ENCODE results near the gene KICS2.
"Not testable (repeated sequence)": the region's sequence is repeated elsewhere in the genome, so short reads cannot be mapped to it uniquely, and the experiment has no call there.

Gene KICS2

DNA sequence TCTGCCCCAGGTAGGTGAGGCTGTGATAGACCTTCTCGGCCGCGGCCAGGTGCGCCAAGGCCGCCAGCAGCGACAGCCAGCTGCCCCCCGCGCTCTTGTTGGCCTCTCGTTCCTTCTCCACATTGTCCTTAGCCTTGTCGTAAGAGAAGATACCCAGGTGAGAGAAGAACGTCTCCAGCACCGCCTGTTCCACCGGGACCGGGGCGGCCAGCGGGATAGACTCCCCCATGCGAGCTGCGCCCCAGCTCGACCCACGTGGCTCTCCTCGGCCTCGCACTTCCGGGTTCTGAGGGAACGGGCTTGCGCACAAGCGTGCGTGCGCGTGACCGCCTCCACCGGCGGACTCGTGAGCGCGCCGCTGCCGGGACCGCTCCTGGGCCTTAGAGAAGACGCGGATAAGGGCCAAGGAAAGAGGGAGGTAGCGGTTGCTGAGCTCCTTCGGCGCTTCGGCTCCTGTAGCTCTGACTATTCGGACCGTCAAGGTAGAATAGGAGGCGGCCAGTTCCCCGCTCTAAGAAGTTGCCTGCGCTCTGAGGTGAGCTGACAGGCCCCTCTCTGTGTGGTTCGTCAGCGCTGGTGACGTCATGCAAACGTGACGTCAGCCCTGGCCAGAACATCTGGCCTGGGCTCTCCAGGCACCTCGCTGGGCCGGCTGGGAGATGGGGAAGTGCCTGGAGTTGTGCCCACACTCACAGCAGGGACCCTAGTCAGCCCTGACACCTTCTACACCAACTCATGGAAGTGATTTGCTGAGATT is at the start of gene KICS2:
Gene KICS2, minus strand, starts transcription at position 288 of the 757 bp plus-strand sequence. Its CDS starts 59 bp downstream, at position 229.
- peak; percentile 78 to 87 (median 84) for DNase-seq (ENCODE audit: low read depth in 3 of 3)

DNA sequence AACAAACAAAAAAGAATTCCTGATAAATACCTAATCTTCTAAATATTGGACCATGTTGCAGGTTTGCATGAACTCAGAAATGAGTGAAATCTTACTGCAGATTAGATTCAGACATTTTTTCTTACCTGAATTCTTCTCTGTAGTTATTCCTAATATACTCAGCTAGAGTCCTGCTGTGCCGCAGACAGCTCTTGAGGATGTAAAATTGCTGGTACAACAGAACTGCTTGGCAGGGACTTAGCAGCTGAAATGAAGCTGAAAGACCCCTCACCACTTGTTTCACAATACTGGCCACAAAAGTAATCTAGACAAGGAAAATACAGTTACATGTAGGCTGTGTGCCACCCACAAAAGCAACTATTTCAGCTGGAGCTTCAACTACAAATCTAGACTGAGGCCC is 48.3 kb upstream of the KICS2 start:
- no peak for DNase-seq (ENCODE audit: low read depth in 3 of 3)

DNA sequence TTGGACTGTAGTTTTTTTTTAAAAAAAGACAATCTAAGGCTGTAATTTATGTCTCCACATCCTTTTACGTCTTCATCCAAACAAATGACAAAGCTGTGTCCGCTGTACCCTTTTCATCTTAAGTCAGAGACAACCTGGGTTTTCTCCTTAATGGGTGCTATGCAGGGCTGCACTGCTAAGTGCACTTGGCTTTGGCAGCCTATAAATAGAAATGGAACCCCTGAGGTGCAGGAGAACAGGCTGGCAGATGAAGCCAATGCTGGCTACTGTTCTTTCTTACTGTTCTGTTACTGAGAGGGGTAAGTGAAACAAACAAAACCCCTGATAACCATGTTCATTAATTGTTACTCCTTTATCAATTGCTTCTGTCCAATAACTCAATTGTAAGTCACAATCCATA is 47.1 kb upstream of the KICS2 start:
- DNase-seq (ENCODE audit: low read depth in 3 of 3): no peak

DNA sequence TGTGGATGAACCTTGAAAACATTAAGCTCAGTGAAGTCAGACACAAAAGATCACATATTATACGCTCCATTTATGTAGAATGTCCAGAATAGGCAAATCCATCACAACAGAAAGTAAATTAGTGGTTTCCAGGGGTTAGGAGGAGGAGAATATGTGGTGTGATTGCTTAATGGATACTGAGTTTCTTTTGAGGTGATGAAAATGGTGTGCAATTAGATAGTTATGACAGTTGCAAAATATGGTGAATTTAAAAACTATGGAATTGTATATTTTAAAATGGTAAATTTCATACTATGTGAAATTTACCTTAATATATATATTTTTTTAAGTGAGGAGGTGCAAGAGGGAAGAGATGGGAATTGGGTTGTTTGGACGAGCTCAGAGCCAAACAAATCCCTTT is 46.3 kb upstream of the KICS2 start:
- DNase-seq (ENCODE audit: low read depth in 3 of 3): no peak

DNA sequence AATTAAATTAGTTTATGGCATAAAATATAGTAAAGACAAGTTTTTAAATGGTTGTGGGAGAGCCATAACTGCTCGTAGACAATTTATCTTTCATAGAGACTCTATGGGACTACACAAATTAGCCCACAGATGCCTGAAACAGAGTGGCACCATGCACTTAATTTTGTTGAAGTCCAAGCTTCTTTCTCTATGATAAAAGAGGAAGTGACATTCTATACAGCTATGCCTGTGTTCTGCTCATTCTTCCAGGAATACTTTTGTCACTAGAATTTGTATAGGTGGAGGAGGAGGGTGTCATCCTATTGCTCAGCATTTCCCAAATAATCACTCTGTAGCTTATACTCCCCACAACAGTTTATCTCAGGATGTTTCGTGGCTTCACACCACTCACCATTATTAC is 43.7 kb upstream of the KICS2 start:
- DNase-seq (ENCODE audit: low read depth in 3 of 3): no peak

DNA sequence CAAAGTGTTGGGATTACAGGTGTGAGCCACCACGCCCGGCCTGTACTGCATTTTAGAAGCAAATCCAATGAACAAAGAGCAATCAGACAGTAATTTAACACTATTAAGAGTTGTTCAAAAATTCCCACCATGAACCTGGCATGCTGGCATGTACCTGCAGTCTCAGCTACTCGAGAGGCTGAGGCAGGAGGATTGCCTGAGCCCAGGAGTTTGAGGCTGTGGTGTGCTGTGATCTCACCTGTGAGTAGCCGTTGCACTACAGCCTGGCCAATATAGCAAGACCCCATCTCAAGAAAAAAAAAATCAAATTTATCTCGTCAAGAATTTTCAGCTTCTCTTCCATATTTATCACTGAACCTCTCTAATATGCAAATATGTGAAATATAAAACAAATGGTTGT is 39.7 kb upstream of the KICS2 start:
- no peak for DNase-seq (ENCODE audit: low read depth in 3 of 3)

DNA sequence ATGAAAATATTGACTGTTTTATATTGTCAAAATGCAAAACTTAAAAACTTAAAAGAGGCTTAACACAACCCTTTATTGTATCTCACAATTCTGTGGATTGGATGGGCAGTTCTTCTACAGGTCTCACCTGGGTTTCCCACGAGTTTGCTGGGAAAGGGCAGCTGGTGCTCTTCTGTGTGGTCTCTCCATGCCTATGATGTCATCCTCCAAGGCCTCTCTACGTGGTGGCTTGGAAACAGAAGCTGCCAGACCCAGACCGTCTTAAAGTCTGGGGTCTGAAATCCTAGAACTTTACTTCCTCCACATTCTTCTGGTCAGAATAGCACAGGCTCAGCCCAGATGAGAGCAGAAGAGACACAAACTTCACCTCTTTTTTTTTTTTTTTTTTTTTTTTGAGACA is 36.5 kb upstream of the KICS2 start:
- DNase-seq (ENCODE audit: low read depth in 3 of 3): no peak

DNA sequence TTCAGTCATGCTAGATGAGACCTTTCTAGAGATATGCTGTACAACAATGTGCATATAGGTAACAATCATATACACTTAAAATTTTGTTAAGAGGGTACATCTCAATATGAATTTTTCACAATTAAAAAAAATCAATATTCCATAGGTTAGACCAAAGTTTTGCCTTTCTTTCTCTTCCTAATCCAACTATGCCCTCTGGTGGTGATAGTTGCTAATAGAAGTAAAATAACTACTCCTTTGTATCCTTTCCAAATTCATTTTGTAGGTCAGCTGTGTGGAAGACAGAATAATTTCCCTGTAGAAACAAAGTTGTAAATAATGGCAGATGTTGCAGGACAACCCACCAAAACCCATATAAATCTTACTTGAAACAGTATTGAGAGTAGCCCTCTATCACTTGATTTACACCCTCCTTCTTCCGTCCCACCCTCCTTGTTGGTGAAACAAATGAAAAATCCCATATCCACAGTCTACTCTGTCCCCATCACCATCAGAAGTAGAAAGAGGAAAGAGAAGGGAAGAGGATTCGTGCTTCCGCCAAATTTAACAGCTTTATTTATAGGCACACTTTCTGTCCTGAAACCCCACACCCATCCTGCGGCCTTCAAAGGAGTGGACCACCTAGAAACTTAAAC is 34.2 kb upstream of the KICS2 start:
- DNase-seq (ENCODE audit: low read depth in 3 of 3): no peak

DNA sequence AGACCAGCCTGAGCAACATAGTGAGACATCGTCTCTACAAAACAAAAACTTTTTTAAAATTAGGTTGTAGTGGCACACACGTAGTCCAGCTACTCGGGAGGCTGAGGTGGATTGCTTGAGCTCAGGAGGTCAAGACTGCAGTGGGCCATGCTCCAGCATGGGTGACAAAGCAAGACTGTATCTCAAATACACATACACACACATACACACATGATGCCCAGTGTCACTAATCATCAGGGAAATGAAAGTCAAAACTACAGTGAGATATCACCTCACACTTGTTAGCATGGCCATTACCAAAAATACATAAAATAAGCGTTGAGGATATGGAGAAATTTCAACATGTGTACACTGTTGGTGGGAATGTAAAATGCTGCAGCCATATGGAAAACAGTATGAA is 33.2 kb upstream of the KICS2 start:
- no peak for DNase-seq (ENCODE audit: low read depth in 3 of 3)

DNA sequence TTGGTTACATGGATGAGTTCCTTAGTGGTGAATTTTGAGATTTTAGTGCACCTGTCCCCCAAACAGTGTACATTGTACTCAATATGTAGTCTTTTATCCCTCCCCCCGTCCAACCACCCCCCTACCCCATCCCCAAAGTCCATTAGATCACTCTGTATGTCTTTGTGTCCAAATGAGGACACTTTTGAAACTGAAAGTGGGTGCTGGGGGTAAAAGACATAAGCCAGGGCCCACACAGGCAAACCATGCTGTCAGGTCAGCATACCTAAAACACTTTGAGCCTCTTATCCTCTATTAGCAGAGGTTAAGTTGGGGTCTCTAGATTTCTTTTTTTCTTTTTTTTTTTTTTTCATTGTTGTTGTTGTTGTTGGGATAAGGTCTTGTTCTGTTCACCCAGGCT is 31.3 kb upstream of the KICS2 start:
- DNase-seq (ENCODE audit: low read depth in 3 of 3): no peak

DNA sequence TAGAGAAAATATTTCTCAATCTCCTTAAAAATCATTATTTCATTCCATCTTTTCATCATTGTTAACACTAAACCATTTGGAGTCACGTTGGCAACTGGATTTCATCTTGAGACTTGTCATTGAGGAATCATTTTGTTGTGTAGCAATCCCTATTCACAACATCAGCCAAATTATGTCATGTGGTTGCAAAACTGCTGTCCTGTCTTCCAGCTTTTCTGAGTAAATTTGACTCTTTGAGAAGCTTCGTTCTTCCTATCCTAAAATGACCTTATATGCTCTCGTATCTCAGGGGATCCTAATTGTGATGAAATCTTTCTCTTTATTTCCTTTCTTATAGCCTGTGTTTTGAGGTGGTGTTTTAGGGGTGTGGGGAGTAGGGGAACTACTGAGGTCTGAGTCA is 30.6 kb upstream of the KICS2 start:
- DNase-seq (ENCODE audit: low read depth in 3 of 3): no peak

DNA sequence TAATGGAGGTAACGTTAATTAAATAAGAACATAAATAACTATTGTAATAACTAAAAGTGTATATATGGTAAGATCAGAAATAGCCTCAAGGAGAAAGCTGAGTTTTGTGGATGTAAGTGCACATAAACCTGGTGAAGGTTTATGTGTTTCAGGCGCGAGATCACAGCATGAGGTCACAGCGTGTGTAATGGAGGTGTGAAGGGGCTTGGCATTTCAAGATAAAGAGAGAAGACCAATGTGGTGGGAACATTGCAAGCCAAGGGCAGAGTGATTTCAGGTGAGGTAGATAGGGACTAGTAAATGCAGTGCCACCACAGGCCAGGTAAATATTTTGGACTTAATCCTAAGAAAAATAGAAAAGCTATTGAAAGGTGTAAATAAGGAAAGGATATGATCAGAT is 21.7 kb upstream of the KICS2 start:
- no peak for DNase-seq (ENCODE audit: low read depth in 3 of 3)

DNA sequence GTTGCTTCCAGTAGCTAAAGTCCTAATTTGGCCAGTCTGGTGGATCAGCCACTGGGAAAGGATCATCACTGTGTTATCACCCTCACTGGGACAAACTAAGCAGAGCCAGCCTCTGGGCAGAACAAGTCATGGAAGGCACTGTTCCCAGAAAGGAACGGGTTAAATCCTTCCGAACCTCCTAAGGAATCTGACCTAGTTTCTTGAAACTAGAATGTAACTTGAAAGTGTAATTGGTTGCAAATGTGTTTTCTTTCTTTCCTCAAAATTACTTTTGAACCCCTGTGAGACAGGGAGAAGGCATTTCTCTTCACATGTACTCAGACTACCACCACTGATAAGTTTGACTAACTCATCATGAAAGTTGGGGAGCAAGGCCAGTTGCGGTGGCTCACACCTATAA is 18.7 kb upstream of the KICS2 start:
- no peak for DNase-seq (ENCODE audit: low read depth in 3 of 3)

DNA sequence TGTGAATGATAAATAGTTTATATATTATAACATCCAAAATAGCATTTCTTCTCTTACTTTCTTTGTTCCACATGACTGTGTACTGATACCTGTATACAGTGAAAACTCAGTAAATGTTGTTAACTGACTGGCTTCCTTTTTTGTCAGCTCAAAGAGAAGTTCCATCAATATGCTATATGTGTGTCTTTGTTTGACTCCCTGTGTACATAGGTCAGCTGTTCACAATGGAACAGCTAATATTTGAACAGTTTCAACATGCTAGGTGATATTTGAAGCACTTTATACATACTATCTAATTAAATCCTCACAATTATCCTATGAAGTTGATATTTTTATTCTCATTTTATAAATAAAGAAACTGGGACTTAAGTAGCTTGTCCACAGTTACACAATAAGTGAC is 15.3 kb upstream of the KICS2 start:
- no peak for DNase-seq (ENCODE audit: low read depth in 3 of 3)

DNA sequence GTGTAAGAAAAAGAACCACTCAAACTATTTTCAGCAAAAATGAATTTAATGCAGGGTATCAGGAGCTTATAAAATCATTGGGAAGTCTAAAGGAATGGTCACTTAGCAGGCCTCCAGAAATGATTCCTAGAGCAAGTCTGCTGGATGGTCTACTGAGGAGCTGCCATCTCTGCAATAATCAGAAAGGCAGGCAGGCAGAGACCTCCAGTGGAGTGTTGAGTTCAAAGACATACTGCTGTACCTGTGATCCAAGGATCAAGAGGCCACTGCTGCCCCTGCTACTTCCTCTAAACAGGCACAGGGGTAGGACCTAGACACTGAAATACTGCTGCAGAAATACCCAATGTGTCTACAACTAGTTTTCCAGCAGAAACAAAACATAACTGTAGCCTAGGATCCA is 14.5 kb upstream of the KICS2 start:
- no peak for DNase-seq (ENCODE audit: low read depth in 3 of 3)

DNA sequence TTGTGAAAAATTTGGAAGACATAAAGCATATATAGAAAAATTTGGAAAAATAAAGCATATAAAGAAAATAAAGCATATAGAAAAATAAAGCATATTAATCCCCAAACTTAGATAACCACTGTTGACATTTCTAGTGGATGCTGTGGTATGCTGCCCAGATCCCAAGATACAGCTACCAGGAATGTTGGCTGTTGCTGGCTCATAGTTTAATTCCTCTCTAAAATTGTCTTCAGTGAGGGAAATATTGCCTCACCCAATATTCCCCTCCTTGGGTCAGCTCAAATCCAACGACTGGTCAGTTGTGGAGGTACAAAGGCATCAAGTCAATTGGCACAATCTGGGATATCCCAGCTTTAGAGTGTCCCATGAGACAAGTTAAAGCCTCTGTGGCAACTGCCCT is 10.1 kb upstream of the KICS2 start:
- no peak for DNase-seq (ENCODE audit: low read depth in 3 of 3)

DNA sequence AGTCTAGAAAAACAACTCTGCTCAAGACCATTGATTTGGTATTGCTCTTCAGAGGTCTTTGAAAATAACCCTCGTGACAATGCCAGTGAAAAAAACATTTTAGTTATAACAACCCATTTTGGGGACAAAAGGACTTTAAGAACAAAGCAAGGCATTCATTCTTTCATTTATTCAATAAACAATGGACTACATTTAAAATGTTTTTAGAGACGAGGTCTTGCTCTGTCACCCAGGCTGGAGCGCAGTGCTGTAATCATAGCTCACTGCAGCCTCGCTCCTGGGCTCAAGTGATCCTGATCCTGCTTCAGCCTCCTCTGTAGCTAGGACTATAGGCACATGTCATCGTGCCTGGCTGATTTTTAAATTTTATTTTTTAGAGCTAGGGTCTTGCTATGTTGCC is 7.7 kb upstream of the KICS2 start:
- no peak for DNase-seq (ENCODE audit: low read depth in 3 of 3)

DNA sequence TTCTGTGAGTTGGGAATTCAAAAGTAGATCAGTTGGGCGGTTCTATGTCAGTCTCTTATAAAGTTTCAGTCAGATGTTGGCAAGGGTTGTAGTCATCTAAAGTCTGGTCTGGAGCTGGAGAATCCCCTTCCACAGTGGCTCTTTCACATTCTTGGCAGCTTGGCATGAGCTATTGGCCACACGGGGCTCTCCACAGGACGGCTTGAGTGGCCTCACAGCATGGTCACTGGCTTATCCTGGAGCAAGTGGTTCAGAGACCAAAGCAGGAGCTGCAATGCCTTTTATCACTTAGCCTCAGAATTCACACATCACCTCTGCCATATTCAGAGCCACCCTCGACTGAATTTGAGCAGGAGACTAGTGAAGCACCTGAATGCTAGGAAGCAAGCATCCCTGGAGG is 7.1 kb upstream of the KICS2 start:
- no peak for DNase-seq (ENCODE audit: low read depth in 3 of 3)

DNA sequence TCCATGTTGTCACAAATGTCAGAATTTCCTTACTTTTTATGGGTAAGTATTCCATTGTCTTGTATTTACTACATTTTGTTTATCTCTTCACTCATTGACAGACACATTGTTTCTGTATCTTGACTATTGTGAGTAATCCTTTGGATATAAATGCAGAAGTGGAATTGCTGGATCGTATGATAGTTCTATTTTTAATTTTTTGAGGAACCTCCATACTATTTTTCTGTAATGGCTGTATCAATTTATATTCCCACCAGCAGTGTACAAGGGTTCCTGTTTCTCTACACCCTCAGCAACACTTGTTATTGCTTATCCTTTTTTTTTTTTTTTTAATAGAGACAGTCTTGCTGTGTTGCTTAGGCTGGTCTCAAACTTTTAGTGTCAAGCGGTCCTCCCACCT is 3.5 kb upstream of the KICS2 start:
- no peak for DNase-seq (ENCODE audit: low read depth in 3 of 3)

DNA sequence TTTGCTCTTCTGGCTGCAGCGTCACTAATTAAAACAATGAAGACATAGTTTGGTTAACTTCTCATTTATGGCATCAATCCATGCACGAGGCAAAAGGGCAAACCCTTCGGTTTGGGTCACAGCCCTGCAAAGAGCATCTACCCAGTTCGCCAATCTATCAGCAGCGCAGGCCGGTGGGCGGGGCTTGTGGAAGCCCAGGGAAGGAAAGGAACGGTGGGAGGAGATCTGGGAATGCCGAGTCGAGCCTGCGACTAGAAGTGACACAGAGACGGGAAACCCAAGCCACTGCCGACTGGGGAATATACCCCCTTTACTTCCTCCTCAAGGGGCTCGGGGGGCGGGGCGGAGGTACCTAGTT is 466 bp downstream of the KICS2 start:
- peak in 2 of 3 experiments; percentile 40 to 49 for DNase-seq (ENCODE audit: low read depth in 3 of 3)

DNA sequence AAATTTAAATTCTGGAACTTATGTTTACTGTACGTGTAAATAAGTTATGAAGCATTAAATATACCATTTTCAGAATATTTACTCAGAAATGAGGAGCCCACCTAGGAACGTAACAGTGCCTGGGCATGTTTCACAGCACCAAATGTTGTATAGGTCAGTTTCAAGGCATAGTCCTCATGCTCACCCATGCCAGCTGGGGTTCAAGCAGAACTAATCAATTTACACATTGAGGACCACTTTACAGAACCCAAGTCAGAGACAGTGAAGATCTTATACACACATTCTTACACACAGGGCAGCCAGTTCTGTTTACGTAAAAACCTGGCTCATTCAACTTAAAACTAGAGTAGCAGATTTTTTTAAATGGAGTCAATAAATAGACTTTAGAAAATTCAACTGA is 2.0 kb downstream of the KICS2 start:
- DNase-seq (ENCODE audit: low read depth in 3 of 3): no peak

DNA sequence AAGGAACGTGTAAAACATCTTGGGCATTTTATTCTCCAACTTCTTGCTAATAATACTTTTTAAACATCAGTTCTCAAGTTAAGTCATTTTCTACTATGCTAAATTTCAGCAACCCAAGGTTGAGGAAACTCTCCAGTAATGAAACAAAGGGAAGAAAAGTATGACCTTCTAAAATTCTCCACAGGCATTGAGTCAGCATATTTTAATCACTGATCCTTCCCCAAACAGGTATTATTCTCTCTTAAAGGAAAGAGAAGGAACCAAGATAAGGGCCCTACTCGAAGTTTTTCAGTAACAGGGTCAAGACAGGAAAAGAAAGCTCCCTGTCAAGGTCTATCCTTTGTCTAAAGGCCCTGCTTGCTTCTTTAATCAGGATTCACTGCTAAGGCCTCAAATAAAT is 3.0 kb downstream of the KICS2 start:
- no peak for DNase-seq (ENCODE audit: low read depth in 3 of 3)

DNA sequence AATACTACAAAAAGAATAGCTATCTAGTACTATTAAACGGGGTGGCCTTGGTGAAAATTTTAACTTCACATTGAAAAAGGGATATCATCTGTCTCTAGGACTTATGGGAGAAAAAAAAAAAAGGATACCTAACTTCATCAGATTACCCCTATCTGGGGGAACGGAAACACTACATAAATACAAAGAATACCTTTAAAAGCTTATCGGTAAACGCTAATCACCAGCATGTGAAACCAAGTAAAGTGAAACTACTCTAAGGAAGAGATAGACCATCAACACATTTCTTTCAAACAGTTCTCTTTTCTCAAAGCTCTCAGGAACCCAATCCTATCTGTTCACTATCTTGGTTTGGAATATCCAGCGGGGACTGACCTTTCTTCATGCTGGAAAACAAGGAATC is 3.5 kb downstream of the KICS2 start:
- DNase-seq (ENCODE audit: low read depth in 3 of 3): no peak

DNA sequence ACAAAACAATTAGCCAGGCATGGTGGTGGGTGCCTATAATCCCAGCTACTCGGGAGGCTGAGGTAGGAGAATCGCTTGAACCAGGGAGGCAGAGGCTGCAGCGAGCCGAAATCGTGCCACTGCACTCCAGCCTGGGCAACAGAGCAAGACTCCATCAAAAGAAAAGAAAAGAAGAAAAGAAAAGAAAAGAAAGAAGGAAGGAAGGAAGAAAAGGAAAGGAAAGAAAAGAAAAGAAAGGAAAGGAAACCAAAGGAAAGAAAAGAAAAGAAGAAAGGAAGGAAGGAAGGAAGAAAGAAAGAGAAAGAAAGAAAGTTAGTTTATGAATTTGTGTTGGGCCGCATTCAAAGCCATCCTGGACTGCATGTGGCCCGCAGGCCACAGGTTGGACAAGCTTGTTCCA is 4.5 kb downstream of the KICS2 start:
- not testable (repeated sequence) for DNase-seq (ENCODE audit: low read depth in 3 of 3)

All from stimulated activated CD4-positive, alpha-beta T cell treated with anti-CD3 and anti-CD28 coated beads, TNF-alpha, amount 100 ng/mL, for 4 hours (primary cell).